Measurements from ENCODE around the gene AGMO. TPM values are rescaled to one million over a fixed set of nuclear protein-coding genes. Genes with fewer than 3 reads are reported as not detected.
"Not testable (repeated sequence)": the region's sequence is repeated elsewhere in the genome, so short reads cannot be mapped to it uniquely, and the experiment has no call there.

AGMO gene
- total RNA-seq, 1 donor from 2014 or later: not detected

DNA sequence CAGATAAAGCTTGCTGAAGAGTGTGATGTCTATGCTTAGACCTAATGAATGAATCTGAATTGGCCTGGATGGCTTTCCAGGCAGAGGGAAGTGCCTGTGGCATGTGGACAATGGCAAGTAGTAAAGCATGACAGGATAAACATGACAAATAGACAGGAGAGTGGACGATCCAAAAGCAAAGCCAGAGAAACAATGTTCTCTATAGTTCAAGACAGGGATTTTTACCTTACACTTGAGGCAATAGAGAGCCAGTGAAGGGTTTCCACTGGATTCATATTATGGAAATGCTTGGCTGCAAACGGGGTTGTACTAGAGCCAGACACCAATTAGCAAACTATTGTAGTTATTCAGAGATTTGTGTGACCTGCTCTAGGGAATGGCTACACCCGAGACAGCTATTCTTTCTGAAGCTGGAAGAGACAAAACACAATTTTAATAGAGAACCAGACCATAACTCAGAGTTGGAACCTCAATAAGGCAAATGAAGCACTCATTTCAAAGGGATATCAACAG is 2.3 kb downstream of the AGMO start:
- intact Hi-C loops (cut with micrococcal nuclease): no loop called here

DNA sequence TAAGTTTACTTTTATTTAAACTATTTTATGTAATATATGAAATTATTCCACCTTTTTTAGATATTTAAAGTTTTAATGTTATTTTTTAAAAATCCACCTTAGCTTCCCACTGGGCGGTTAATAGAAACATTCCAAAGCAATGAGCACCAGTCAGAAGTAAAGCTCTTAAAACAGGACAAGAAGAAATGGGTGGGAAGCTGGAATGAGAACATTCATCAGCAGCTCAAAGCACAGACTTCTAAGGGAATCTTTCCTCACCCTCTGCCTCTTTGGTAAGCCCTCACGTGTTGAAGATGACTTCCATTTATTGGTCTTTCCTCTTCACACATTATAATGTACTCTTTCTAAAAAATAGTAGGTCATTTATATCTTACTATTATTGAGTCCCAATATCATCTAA is 3.1 kb downstream of the AGMO start:
- intact Hi-C loops (cut with micrococcal nuclease): no loop called here

DNA sequence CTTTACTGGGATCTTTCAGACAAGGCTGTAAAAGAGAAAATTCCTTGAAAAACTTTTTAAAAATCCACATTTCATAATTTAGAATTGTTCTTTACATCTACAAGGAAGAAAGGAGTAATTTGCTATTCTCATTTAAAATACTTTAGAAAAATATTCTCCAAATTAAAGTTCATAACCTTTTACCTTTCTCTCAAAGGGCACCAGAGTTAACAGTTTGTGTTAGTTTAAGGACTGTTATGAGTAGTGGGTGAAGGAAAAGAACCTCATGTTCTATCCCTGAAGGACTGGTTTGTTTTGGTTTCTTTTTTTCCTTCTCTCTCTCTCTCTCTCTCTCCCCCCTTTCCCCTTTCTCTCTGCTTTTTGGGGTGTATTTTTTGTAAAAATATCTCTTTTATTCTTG is 4.1 kb downstream of the AGMO start:
- intact Hi-C loops (cut with micrococcal nuclease): no loop called here

DNA sequence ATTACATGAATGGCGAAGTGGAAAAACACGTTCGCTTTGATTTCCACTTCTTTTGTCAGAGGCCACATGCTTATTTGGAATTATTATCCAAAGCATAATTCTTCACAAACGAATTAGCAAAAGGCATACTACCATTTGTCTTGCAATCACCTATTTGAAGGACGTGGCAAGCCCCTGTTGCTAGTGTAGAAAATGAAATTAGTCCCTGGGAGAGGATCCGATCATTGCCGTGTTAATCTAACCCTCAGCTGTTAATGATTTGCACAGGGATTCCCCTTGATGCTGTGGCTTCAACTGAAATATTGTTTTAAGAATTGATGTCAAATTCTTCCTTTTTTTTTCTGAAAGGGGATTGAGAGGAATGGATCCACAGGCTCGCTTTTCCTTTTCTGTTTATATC is 4.6 kb downstream of the AGMO start:
- intact Hi-C loops (cut with micrococcal nuclease): no loop called here

DNA sequence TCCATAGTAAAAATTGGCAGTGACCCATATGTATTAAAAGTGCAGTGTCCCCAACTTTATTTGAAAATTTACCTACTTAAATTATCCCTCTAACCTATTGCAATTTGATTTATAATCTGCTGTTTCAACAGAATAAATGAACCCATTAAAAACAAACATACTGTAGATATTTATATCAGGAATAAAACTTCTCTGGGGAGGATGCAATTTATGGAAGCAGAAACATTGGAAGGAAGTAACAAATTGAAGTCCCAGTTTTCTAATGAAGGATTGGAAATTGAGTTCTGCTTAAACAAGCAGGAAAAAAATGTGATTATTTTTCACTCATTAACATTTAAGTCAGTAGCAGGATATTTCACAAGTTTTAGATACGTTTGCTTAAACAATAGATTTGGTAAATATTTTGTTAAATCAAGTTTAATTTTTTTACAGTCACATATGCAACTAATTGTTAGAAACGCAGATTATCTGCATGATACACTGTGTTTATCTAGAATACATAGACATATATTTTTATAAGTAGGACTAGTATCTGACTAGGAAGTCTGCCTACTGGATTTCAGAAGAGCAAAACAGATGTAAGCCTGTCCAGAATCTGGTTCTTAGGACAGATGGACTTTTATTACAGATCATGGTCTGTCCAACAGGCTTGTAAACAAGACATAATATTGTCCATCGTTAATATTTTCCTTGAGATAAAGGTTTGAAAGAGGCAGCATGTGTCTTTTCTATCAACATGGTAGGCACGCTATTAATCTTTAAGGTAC is 5.3 kb downstream of the AGMO start:
- intact Hi-C loops (cut with micrococcal nuclease): no loop called here

DNA sequence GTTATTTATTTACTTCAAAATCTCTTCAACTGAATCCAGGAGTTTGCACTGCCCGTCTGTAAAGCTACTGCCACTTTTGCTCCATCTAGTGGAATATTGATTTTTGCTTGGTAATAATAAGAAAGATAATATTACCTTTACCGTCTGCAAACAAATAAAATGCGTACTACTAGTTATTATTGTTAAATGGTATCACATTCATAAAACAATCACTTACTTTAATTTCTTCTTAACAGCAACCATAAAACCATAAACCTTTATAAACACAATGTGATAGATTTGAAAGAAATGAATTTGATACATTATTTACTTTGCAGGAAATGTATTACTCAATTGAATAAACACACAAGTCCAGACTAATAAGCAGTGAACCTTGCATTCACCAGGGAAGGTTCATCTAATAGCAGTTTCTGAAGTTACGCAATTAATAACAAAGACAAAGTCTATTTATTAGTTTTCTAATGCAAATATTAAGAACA is 6.4 kb downstream of the AGMO start:
- intact Hi-C loops (cut with micrococcal nuclease): no loop called here

DNA sequence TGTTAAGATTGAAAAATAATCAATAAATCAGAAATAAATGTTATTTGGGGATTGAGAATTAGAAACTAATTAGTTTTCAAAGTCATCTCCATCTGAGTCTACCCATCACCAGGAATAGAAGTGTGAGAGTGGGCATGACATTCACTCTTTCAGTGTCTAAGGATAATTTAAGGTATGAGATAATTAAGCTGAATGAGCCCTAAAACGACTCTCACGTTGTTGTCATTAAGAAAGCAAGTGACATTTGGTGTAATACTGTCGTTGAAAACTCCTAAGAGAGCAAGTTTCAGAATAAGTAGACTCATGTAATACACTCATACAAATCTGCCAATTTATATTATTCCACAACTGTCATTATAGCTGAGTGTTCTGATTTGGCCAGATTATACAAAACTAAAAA is 7.1 kb downstream of the AGMO start:
- intact Hi-C loops (cut with micrococcal nuclease): no loop called here

DNA sequence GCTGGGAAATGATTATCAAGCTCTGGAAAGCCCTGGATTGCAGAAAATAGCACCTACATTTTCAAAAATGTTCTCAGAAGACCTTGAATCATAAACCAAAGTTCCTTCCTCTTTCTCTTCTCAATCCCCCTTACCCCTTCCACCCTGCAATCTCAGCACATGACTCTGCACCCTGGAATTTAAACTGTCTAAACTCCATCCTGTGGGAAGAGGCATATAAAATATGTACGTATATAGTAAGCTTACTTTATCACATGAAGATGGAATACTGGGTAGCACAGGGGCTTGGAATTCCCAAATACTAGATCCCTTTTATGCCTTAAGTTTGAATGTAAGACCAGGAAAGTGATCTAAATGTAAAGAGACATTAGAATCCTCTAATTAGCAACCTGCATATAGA is 7.7 kb downstream of the AGMO start:
- intact Hi-C loops (cut with micrococcal nuclease): no loop called here

DNA sequence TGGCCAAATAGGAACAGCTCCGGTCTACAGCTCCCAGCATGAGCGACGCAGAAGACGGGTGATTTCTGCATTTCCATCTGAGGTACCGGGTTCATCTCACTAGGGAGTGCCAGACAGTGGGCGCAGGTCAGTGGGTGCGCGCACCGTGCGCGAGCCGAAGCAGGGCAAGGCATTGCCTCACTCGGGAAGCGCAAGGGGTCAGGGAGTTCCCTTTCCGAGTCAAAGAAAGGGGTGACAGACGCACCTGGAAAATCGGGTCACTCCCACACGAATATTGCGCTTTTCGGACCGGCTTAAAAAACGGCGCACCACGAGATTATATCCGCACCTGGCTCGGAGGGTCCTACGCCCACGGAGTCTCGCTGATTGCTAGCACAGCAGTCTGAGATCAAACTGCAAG is 14.5 kb downstream of the AGMO start:
- intact Hi-C loops (cut with micrococcal nuclease): not testable (repeated sequence)

DNA sequence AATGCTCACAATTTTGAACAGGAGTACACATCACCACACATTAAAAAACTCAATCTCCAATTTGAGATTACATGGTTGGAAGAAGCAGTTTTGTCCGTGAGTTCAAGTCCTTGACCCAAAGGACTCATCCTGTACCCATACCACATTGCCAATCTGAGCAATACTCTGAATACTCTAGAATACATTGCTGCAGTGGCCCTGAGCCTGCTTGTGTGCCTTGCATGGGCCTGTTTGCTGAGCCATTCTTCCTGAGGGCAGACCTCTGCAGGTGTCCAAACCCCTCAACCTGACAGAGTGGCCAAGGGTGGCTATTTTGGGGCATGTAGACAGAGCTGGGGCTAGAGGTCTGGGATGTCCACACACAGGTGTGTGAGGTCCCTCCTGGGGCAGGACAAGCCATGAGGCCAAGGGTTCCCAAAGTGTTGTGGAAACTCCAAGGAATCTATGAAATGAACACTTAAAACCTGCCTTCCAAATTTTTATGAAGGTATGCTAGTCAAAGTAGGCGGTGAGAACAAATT is 15.5 kb downstream of the AGMO start:
- intact Hi-C loops (cut with micrococcal nuclease): no loop called here

DNA sequence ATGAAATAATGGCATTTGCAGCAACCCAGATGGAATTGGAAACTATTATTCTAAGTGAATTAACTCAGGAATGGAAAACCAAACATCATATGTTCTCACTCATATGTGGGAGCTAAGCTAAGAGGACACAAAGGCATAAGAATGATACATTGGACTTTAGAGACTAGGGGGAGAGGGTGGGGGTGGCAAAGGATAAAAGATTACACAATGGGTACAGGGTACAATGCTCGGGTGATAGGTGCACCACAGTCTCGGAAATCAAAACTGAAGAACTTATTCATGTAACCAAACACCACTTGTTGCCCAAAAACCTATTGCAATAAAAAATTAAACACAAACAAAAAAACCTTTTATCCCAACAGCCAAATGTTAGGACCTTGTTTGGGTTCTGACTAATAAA is 17.8 kb downstream of the AGMO start:
- intact Hi-C loops (cut with micrococcal nuclease): no loop called here

DNA sequence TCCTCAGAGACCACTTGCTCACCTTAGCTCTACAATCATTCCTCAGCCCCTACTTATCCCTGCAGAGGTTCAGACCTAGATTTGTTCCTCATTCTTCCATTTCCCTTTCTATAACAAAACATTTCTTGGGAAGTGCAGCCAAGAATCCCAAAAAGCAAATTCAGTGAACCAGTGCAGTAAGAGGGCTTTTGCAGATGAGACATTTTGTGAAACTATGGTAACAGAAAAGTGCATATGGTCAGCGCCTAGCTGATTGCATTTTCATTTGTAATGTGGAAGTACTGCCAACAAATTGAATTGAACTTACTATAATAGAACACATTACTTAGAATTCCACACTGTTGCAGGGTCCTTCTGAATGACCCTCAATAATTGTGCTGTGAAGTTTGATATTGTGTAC is 18.6 kb downstream of the AGMO start:
- intact Hi-C loops (cut with micrococcal nuclease): no loop called here

DNA sequence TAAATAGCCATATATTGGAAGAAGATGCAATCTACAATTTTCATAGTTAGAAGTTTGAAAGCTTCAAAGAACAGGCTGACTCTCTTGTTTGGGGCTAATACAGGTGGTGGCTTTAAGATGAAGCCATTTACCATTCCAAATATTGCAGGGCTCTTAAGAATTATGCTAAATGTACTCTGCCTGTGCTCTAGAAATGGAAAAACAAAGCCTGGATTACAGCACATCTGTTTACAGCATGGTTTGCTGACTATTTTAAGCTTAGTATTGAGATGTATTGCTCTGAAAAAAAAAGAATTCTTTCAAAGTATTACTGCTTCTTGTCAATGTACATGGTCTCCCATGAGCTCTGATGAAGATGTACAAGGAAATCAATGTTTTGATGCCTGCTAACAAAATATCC is 34.2 kb downstream of the AGMO start:
- intact Hi-C loops (cut with micrococcal nuclease): no loop called here

DNA sequence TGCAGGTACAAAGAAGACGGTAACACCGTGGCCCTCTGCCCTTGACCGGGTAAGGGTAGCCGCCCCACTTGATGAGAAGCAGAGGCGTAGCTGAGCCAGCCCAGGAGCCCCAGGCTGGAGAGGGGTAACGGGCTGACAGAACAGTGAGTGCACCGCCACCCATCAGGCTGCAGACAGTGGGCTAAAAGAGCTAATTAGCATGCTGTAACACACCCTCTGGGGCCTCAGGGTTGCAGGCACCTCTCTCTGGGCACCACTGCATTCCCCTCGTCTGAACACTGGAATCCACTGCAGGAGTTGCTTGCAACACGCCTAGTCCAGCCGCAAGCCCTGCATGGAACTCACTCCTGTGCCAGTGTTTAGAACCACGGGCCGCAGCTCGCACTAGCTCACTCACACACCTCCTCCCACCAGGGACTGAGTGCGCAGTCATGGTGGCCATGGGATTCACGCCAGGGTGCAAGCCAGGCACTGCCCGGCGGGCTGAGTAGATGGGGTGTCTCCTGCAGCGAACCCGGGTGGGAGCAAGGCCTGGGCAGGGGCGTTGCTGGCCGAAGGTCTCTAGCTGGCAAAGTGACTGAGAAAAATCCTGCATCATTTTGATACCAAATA is 36.1 kb downstream of the AGMO start:
- intact Hi-C loops (cut with micrococcal nuclease): no loop called here

DNA sequence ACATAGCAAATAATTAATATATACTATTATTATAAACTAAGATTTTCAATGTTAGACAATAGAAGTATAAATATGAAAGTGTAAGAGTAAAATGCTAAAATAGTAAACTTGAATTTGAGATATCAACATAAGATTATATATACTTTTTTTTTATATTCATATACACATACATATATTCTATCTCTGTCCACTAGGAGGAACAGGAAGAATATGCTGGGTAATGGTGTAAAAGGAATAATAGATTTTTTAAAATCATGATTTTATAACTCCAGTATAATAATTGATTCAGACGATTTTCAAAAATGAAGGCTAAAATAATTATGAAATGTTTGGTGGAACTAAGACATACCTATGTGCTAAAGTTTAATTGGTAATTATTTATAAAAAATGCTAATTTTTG is 37.7 kb downstream of the AGMO start:
- intact Hi-C loops (cut with micrococcal nuclease): no loop called here

DNA sequence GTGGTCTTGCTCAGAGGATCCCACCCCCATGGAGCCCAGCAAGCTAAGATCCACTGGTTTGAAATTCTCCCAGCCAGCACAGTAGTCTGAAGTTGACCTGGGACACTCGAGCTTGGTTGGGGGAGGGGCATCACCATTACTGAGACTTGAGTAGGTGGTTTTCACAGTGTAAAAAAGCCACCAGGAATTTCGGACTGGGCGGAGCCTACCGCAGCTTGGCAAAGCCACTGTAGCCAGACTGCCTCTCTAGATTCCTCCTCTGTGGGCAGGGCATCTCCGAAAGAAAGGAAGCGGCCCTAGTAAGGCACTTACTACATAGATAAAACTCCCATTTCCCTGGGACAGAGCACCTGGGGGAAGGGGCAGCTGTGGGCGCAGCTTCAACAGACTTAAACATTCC is 44.0 kb downstream of the AGMO start:
- intact Hi-C loops (cut with micrococcal nuclease): not testable (repeated sequence)

DNA sequence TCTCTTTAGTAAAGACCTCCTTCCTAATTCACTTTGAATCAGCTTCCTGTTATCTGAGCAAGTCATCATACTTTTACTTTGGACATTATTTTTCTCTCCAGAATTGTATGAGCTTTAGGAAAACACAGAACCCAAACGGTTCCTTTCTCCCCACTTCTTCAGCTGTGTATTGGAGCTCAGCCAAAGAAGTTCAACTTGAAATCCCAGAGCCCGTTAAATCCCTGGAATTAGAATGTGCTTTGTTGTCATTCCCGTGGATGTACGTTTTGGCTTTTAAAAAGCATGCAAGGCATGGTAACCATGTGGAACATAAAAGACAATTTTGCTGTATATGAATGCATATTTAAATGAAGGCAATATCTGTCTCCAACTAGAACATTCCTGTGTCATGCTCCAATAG is 46.6 kb downstream of the AGMO start:
- intact Hi-C loops (cut with micrococcal nuclease): no loop called here

DNA sequence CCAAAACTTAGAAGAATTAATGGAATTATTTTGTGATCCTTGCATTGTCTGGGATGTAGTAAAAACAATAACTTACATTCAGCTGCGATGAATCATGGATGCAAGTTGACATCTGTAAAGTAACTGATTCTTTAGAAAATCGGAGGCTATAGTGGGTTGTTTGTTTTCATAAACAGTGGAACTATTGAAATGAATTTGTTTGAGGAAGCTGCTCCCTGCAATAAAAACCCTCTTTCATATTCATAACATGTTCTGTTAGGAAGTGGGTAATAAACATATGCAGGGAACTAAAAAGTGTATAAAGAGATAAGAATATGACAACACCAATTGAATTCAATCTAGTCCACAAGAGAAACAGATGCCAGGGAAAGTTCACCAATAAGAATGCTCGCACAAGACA is 53.6 kb downstream of the AGMO start:
- intact Hi-C loops (cut with micrococcal nuclease): no loop called here

DNA sequence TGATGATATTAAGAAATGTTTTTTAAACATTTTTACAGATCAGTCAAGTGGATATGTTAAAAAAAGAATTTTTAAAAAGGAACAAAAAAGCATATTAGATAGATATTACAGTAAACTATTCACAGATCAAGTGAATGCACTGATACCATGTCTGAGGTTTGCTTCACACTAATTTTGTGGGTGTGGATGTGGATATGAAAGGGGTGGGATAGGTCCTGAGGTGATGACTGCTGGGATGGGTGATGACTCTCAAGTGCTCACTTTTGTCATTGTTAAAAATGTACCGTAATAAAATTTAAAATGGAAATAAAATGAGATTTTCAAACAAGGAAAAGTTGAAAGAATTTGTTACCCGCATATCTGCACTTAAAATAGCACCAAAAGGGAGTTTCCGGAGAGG is 54.1 kb downstream of the AGMO start:
- intact Hi-C loops (cut with micrococcal nuclease): no loop called here

DNA sequence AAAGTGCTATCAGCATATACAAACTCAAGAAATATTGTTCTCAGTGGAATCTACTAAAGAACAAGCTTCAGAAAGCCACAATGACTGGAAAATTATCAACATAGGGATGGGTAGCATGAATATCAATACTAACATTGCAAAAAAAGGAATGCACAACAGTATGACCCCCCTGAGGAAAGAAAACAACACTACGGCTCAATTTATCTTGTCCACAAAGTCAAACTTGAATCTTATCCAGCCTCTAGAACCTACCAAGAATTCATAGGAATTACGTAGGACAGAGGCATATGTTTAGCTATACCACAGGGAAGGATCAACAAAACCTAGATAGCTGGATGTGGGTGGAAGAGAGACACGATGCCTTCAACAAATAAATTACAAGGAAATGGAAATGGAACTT is 54.6 kb downstream of the AGMO start:
- intact Hi-C loops (cut with micrococcal nuclease): no loop called here

DNA sequence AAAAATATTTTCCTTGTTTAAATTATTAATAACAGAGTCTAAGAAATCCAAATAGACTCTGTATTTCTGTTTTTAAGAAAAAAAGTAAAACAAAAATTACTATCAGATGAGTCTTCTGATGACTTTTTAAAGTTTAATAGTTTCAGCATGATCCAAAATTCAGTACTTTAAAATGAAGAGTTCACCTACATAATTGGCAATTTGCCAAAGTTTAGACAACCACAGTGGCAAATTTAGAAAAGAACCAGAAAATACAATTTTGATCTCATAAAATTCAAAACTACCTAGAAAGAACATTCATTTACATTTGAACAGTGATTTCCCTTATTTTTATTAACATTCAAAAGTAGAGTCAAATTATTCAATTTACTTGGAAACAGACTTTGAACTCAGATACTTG is 56.1 kb downstream of the AGMO start:
- intact Hi-C loops (cut with micrococcal nuclease): no loop called here

DNA sequence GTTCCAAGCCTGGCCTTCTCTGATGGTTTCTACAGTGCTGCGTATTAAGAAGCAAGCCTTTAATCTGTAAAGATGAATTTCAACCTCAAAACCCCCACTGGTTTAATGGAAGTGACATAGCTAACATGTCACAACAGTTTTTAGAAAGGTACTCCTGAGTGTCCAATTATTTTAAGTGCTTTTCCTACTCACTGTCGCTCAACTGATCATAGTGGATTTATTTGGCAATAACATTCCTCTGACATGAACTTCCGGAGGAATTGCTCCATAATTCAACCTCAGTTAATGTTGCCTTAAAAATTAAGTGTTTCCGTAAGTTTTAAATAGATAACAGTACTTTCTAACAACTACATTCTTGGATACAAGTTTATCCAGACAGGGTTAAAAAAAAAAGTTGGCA is 57.5 kb downstream of the AGMO start:
- intact Hi-C loops (cut with micrococcal nuclease): no loop called here

Measured in T-helper 2 cell treated with Interferon-gamma antibody and Interleukin-4, amounts not matched to agents 100 ng/mL and 5 ng/mL, for 36 hours (primary cell).